Esophagus muscularis mucosa (tissue), 3 donors: Measurements from ENCODE around the gene HOXC11.

Experiments
- EP300 ChIP-seq: sonication (generic); formaldehyde crosslinking; IDR thresholded peaks from one replicate; pipeline ENCODE4 v1.6.1; 2017; ENCODE audit warnings: antibody characterized with exemption
- TF ChIP-seq, protein P1 (sequence below), 3 experiments: fragments of 200-600 bp in 2 of 3; fragments of 450-650 bp in 1 of 3; sonication (generic) in 2 of 3; IDR thresholded peaks; one replicate each; pipeline ENCODE4 v1.5.1; 2017 to 2019; ENCODE audit warnings: antibody characterized with exemption in 3 of 3, mild to moderate bottlenecking in 2 of 3, moderate library complexity in 1 of 3

DNA sequence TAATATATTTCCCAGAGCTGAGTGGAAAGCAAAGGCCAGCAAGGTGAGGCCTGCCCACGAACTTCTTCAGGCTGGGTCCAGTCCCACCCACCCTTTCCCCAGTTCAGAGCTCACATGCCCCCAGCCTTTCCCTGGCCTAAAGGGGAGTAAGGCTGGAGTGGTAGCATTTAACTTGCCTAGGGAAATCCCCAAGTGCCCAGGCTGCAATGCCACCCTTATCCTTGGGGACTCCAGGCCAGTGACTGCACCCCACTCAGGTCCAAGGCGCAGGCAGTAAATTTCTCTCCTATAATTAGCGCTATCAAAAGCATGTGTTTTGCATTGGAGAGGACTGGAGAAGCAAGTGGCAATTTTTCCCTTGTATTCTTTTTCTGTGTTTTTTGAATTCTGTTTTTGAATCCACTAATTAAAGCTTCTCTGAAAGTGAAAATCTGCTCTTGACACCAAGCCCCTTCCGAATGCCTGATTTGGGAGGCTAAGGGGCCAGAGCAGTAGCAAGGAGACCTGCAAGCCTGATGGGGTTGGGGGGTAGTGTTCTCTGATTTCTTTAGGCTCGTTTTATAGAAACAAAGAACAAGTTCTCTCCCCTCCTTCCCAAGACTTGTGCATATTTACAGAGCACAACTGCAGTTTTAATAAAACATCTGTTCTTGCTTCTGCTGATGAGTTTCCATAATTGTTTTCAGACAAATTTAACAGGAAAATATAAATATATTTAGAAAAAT is 51.8 kb downstream of the HOXC11 start:
- TF ChIP-seq, protein P1, sequence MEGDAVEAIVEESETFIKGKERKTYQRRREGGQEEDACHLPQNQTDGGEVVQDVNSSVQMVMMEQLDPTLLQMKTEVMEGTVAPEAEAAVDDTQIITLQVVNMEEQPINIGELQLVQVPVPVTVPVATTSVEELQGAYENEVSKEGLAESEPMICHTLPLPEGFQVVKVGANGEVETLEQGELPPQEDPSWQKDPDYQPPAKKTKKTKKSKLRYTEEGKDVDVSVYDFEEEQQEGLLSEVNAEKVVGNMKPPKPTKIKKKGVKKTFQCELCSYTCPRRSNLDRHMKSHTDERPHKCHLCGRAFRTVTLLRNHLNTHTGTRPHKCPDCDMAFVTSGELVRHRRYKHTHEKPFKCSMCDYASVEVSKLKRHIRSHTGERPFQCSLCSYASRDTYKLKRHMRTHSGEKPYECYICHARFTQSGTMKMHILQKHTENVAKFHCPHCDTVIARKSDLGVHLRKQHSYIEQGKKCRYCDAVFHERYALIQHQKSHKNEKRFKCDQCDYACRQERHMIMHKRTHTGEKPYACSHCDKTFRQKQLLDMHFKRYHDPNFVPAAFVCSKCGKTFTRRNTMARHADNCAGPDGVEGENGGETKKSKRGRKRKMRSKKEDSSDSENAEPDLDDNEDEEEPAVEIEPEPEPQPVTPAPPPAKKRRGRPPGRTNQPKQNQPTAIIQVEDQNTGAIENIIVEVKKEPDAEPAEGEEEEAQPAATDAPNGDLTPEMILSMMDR (IDR thresholded peaks at IDR 0.05) = no peak
- no peak for TF ChIP-seq EP300
